Measurements from ENCODE around the gene ABLIM2. TPM values are rescaled to one million over a fixed set of nuclear protein-coding genes. Genes with fewer than 3 reads are reported as not detected.
"Not testable (repeated sequence)": the region's sequence is repeated elsewhere in the genome, so short reads cannot be mapped to it uniquely, and the experiment has no call there.

ABLIM2 gene
- total RNA-seq, 1 donor from 2014 or later = 11.3 TPM

DNA sequence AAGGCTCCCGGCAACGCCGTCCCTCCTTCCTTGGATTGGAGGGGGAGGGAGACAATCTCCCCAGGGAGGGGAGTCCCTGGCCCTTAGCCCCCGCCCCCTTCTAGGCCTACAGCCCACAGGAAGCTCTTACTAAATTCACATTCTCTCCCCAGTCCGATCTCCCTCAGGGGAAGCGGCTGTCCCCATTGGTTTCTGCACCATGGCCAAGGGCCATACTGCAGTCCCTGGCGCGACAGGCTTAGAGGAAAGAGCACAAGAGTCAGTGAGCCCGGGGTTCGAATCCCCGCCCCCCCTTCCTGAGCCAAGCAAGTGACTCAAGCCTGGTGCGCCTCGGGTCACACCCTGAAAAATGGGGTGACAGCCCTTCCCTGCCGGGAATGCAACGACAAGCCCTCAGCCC is 1.1 kb downstream of the ABLIM2 start:
- no peak for DNase-seq (ENCODE audit: low spot score)

DNA sequence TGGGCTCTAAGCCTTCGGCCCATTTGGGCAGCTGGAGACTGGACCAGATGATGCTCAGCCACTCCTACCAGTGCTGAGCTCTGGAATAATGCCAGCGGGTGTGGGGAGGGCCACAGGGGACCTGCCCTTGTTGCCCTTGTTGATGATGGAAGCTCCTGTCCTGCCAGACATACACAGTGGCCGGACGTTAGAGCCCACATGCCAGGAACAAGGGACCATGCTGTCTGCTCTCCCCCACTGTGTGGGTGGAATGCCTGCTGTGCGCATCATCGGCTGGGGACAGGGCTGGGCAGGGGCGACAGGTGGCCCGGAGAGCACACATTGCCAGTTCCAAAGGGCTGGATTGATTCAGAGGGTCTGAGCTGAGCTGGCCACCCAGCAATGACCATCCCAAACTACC is 2.0 kb downstream of the ABLIM2 start:
- DNase-seq (ENCODE audit: low spot score) = no peak

DNA sequence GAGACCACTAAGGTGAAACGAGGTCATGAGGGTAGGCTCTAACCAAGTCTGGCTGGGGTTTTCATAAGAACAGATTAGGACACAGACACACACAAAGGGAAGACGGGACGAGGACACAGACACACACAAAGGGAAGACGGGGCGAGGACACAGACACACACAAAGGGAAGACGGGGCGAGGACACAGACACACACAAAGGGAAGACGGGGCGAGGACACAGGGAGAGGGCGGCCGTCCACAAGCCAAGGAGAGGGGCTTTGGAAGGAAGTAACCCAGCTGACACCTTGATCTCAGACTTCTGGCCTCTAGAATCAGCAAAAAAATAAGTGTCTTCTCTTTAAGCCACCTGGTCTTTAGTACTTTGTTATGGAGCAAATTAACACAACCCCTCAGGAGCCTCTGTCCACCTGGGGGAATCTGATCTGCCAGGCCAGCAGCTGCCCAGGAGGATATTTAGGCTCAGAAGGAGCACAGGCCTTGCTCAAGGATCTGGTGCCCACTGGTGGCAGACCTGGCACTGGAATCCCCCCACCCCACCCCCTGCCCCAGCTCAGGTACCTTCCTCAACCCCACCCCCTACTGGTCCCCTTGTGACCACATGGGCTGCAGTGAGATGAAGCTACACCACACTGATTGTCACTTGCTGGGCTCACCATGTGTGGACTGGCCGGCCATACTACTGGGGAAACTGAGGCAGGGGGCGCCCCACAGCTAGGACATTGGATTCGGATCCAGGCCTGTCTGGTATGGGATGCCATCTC is 2.8 kb downstream of the ABLIM2 start:
- no peak for DNase-seq (ENCODE audit: low spot score)

DNA sequence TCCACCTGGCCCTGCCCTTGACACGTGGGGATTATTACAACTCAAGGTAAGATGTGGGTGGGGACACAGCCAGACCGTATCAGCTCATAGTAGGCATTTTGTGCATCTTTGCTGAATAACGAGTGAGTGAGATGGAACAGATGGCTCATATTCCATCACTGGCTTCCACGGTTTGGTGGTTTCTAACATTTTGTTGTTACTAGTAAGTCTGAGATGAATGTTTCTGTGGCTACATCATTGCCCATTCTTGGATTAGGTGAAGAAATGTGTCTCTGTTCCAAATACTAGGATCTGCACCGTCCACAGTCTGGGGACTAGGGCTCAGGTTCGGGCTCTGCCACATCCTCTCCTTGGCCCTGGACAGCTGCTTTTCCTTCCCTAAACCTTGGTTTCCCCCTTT is 3.6 kb downstream of the ABLIM2 start:
- DNase-seq (ENCODE audit: low spot score) = no peak

DNA sequence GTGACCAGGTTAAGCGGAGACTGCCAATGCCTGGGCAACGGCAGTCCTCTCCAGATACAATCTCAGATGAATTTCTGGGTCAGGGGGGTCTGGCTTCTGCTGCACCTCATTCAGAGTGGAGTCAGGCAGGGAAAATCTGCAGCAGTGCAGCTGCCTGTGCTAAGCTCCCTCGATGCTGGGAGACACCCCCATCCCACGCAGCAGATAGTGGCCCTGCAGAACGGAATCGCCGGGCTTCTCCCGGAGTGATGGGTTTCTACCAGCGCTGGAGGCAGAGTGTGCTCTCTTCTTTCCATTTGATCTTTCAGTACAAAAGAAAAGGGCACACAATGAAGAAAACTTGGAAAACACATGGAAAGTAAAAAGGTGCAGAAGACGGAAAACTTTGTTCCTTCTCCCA is 5.2 kb downstream of the ABLIM2 start:
- no peak for DNase-seq (ENCODE audit: low spot score)

DNA sequence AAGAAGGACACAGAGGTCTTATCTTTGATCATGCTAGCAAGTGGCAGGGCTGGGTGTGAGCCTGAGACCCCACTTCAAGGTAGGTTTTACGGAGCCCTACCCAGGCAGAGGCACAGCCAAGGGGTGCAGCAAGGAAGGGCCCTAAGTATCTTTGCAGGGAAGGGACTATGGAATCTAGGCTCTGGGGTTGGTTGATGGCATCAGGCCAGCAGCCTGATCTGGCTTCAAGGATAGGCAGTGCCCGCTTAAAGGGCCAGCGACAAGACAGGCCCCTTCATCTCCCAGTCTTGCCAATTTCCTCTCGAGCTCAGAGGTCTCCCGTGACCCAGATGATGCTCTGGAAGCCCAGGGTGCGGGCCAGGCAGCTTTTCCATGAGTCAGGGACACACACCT is 5.8 kb downstream of the ABLIM2 start:
- DNase-seq (ENCODE audit: low spot score) = no peak

DNA sequence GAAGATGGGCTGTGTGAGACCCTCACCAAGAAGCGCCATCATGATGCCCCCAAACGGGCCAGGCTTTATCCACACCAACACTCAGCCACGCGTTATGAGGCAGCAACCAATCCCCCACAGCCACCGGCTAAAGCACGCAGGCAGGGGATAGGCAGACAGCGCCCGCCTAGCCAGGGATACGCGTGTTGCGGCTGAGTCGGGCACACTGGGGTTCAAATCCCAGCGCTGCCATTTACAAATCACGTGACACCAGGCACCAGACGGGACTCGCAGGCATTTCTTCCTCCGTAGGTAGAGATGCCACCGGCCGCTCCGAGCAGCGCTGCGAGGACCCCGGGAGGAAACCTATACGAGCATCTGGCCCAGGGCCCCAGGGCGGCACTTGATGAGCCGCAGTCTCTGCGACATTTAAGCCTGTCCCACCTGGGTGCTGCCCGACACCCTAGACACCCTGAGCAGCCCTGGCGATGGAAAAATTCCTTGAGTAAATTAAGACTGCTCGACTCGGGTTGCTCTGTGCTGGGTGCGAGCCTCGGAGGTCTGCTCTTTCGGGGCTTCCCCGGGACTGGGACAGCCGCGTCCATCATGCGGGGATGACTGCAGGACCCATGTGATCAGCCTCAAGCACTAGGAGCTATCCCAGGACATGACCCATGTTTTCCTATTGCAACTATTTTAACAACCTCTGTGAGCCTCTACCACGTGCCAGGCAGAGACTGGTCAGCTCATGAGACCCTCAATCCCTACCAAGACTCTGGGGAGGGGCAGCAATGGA is 6.3 kb downstream of the ABLIM2 start:
- no peak for DNase-seq (ENCODE audit: low spot score)

DNA sequence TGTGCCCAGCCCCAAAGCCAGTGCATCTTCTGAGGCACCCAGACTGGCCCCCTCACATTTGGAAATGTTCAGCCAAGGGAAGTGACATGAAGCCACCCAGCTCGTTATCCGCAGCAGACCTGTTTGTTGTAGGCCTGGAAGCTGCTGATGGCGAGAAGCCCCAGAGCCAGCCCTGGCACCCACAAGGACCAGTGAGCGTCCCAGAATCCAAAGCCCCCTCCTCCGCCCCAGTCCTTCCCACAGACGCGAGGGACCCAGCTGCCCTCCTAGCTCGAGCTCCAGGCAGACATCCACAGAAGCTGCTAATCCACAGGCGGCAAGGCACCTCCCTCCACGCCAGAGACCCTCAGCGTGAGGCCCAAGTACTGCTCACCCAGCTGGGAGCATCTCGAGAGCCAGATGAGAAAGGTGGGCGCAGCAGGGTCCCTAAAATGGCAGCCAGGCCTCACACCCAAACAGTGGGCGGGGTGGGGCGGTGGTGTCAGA is 7.4 kb downstream of the ABLIM2 start:
- DNase-seq (ENCODE audit: low spot score) = no peak

DNA sequence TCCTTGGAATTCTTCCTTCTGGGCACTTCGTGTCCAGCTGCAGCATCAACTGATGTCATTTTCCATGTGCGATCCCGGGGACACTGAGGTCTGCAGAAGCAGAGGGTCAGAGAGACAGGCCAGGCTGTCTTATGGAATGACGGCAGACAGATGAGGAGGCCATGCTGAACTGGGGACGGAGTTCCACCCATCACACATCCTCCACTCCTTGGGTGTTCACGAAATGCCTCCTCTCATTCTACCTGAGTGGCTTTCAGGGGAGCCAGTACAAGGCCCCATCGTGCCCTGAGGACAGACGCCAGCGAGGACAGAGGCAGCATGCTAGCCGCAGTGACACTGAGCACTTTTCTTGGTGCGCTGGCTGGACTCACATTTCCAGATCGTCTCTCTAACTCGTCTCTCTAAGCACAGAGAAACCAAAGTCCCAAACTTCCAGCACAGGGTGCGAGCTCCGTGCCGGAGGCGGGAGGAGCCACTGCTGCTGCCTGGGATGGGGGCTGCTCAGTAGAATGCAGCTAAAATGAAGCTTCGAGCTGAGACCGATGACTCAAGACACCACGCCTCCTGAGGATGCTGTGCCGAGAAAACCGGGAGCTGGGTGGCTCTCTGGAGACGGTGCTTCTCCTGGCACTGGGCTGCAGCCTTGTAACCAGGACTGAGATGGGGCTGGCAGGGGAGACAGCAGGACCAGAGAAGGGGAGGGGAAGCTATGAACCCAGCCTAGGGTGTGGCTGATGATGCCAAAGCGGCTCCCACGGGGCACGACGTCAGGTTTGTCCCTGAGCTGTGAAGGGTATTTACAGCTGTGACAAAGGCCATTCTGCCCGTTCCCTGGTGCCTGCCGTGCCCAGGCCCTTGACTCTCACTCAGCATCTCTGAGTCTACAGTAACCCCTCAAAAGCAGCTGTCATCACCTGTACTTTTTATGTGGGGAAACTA is 8.2 kb downstream of the ABLIM2 start:
- DNase-seq (ENCODE audit: low spot score) = no peak

DNA sequence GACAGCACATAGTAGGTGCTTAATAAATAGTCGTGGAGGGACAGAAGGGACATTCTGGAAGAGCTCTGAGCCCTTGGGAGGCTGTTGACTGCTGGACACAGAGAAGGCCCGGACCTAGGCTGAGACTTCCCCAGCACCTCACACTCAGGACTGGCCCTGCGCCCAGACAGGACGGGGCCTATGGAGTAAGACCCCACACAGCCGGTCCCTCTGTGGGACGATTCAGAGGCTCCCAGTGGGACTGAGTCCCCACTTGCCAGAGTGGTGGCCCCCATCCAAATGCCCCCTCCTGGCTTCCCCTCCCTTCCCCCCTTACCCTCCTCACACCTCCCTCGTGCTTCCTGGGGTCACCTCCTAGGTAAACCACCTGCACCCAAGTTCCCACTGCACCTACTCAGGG is 8.9 kb downstream of the ABLIM2 start:
- no peak for DNase-seq (ENCODE audit: low spot score)

DNA sequence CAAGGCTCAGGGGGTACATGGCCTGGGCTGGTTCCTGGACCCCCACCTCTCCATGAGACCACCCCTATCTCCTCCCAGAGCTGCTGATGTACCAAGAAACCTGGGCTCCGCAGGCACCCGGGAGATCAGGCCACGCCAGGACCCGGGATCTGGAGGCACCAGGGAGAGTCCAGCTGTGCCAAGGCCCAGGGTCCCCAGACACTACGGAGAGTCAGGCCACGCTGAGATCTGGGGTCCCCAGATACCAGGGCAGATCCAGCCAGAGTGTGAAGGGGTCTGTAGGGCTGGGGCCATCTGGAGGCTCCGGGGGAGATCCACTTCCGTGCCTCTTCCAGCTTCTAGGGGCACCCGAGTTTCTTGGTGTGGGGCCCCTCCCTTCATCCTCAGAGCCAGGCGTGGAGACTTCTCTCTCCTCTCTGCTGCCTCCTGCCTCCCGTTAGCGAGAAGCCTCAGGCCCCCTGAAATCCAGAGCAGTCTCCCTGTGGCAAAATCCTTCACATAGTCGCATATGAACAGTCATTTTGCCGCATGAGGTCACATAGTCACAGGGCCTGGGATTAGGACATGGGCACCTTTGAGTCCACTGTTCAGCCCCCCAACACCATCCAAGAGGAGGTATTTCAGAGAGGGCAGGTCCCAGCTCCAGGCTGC is 9.7 kb downstream of the ABLIM2 start:
- no peak for DNase-seq (ENCODE audit: low spot score)

DNA sequence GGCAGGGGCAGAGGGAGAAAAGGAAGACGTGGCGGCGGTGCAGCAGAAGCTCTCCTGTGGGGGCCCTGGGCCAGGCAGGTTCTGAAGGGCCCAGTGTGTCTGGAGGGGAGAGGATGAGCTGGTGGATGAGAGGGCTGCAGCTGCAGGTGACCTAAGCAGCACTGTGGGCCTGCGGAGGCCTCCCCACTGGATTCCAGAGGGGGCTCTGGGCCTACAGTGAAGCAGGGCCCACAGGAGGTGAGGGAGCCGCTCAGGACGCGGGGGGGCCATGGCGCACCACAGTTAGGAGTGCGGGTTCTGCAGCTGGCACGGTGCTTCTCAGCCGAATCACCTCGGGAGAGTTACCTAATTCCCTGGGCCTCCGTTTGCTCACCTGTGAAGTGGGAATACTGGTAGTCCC is 10.5 kb downstream of the ABLIM2 start:
- no peak for DNase-seq (ENCODE audit: low spot score)

DNA sequence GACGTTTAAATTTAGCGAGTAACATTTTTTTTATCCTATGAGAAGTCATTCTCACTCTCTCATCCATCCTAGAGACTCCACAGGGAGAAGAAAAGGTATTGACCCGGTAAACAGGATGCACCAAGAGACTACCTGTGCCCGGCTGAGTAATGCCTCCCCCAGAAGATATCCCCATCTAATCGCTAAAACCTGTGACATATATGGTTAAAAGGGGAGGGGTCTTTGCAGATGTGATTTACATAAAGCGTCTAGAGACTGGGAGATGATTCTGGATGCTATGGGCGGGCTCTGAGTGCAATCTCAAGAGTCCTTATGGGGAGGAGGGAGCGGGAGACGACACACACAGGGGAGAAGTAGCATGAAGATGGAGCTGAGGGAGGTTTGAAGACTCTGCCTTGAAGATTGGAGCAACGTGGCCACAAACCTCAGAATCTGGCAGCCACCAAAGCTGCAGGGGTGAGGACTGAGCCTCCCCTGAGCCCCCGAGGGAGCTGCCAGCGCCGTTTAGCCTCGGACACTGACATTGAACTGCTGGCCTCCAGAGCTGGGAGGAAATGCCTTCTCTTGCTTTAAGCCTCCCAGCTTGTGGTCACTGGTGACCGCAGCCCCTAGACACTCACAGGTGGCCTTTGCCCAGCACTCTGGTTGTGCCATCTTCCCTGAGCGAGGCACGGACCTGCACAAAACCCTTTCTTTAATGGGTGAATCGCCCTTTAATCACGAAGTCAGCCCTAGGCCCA is 11.2 kb downstream of the ABLIM2 start:
- no peak for DNase-seq (ENCODE audit: low spot score)

DNA sequence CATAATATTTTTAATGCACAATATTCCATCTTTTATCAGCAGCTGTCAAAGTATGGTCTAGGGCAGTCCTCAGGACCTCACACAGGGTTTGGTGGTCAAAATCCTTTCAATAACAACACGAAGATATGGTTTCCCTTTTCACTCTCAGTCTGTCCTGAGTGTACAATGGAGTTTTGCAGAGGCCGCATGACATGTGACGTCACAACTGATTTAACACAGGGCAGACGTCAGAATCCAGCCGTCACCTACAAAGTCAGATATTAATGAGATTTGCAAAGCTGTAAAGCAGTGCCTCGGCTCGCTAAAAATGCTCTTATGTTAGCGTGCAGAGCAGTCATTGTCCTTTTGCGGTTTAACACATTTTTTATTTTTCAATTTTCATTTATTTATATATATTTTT is 12.5 kb downstream of the ABLIM2 start:
- no peak for DNase-seq (ENCODE audit: low spot score)

DNA sequence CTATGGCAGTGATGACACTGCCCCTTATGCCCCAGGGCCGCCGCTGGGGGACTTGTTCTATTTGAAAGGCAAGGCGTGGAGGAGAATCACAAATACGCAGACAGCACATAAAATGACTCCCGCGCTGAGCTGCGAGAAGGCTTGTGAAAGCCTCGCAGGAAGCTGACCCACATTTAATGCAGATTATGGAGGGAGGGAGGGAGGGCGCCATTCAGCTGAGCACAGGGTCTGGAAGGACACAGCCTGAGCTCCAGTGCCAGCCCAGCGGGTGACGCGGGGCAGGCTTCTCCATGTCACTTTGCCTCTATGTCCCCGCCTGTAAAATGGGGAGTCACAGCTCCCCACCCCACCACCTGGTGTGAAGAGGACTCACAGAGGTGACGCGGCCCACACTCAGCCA is 14.3 kb downstream of the ABLIM2 start:
- DNase-seq (ENCODE audit: low spot score) = no peak

DNA sequence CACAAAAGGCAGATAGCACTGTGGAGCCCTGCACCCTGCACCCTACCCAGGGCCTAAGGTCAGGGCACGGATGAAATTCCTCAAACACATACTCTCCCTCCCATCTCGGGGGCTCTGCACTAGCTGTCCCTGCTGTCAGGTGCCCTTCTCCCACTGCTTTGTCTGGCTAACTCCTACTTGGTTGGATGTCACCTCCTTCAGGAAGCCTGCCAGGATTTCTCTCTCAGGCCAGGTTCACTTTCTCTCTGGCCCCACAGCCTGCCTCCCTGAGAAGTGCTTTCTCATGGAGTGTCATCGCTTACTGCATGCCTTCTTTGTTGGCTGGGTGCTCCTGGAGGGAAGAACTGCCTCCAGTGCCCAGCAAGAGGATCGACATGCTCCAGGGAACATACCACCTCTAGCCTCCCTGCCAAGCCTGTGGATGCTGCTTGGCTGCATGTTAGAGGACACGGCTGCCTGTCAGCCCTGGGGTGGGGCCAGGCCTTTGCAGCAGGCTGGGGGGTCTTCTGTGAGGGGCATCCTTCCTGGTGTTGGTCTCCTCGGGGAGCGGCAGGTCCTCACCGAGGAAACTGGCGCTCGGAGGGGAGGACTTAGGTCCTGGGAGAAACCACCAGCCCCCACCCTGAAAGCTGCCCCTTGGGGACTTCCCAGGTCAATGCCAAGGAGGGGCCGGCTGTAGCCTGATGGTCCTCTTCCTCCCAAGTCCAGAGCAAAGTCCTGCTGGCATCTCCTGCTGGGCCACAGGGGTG is 15.0 kb downstream of the ABLIM2 start:
- DNase-seq (ENCODE audit: low spot score) = no peak

DNA sequence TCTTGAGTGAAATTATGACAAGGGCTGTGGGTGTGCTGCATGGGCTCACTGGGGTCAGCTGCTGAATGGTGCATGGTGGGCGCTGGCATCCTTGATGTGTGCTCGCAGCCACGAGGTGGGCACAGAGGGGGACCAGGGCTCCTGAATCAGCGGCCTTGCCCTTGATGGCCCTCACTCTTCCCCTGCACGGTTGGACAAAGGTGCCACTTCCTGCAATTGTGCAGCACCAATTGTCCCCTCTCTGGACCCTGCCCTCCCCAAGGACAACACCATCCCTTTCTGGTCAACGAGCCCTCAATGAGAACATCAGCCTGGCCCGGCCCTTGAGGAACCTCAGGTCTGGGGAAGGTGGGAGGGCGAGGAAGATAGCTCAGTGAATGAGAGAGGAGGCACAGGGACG is 16.1 kb downstream of the ABLIM2 start:
- no peak for DNase-seq (ENCODE audit: low spot score)

DNA sequence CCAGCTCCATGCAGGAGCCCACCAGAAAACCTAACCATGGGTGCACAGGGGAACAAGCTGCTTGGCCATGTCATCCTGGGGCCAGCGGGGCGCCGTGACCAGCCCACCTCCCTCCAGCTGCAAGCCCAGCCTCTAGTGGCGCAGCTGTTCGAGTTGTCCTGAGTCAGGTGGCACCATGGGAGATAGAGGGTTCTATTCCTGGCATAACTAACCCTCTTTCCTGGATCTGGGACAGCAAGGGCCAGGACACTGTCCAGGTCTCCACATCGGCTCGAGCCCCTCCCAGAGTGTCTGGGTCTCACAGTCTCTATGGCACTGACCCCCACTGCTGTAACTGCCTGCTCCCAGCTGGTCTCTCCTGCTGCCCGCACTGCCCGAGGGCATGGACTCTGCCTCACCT is 16.7 kb downstream of the ABLIM2 start:
- no peak for DNase-seq (ENCODE audit: low spot score)

DNA sequence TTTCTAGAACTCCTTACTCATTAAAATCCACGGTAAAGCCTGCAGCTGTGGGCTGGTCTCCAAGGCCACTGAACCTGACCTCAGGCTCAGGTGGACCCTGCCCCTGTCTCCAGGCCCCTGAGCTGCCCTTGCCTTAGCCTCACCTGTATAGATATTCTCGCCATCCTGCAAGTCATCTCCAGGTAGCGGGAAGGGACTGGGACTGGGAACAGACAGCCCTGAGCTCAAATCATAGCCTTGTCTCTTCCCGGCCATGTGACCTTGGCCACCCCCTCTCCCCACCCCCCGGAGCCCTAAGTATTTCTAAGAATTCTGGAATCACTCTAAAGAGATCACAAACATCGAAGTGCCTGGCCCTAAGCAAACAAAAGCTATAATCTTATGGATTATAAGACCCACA is 17.7 kb downstream of the ABLIM2 start:
- DNase-seq (ENCODE audit: low spot score) = no peak

DNA sequence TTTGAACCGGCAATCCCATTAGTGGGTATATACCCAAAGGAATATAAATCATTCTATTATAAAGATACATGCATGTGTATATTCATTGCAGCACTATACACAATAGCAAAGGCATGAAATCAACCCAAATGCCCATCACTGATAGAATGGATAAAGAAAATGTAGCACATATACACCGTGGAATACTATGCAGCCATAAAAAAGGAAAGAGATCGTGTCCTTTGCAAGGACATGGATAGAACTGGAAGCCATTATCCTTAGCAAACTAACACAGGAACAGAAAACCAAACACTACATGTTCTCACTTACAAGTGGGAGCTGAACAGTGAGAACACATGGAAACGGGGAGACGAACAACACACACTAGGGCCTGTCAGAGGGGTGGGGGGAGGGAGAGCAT is 18.9 kb downstream of the ABLIM2 start:
- DNase-seq (ENCODE audit: low spot score) = not testable (repeated sequence)

Data from mucosa of gallbladder (tissue), 1 donor.